ENCODE measurements around the gene CRYGC.
"Not testable (repeated sequence)": the region's sequence is repeated elsewhere in the genome, so short reads cannot be mapped to it uniquely, and the experiment has no call there.

The CRYGC gene

DNA sequence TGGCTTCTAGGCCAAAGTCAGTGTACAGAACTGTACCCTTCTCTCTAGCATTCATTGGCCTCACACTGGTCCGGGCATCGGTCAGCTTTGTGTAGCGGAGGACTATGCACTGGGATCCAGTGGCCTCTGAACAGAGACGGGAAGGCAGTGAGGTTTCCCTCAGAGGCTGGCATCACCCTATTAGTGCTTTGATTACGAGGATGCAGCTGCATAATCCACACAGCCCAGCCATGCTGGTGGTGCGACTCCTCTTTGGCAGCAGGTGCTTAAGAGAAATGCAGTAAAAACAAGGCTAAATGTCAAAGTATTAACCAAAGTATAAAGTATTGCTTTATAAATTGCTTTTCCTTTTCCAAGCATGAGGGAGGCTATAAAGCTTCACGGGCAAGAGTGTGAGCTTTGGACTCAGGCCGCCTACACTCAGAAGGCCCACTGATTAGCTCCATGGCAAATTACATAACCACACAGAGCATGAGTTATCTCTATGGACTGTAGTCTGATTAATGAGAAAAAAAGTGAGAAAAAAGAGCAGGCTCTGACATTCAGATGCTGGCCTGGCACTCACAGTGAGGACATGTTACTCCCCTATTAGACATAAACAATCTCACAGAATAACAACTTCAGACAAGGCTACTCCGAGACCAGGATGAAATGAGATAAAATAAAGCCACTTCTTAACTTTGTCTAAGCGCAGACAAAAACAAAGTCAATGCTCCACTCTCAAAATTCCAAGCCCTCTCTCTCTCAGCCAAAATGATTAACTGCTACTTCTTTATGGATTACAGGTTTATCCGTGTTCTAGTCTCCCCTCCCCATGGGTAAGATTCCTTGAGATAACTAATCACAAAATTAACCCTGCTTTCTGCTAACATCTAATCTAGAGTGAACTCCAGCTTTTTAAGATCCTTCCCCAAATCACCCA, 6.4 kb upstream of the CRYGC start:
- DNase-seq: no peak

DNA sequence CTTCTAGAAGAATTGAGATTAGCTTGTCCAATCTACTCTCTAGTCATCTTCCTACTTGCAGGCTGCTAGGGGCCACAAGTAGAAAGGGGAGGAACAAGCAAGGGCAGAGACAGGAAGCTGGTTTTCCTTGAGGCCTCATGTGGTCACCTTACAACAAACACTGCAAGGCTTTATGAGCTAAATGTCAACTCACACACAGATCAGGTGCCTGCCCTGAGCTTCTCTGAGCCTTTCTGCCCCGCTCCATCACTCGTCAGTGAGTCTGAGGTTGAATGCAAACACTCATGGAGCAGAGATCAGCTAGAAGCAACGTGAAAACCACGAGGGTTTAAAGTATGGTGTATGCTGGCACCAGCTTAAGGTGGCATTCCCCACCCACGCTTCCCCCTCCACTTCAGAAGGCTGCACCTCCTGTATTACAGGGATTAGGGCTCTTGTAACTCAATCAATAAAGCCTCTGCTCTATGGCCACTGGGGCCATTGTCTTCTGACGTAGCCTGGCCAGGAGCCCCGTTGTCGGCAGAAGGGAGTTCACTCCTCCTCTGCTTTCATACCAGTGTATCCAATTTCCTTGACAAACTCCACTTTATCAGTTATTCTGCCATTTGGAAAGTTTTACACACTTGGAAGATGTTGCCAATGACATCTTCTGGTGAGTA, 5.4 kb upstream of the CRYGC start:
- peak; percentile 42 to 44 for DNase-seq

DNA sequence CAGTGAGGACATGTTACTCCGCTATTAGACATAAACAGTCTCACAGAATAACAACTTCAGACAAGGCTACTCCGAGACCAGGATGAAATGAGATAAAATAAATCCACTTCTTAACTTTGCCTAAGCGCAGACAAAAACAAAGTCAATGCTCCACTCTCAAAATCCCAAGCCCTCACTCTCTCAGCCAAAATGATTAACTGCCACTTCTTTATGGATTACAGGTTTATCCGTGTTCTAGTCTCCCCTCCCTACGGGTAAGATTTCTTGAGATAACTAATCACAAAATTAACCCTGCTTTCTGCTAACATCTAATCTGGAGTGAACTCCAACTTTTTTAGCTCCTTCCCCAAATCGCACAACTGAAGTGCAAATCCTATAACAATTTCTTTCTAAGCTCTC, 1.1 kb upstream of the CRYGC start:
- no peak for DNase-seq

DNA sequence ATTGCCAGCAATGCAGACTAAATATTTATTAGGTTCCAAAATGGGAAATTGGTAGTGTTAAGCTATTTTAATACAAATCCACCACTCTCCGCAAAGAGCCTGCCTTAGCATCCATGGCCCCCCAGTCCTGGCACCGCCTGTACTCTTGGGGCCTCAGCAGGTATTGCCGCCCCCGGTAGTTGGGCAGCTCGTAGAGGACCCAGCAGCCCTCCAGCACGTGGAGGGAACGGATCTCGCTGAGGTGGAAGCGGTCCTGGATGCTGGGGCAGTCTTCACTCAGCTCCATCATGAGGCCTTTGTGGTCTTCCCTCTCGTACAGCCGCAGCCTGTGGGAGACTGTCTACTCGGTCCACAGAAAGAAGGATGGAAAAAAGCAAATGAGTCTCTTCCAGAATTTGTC, 1.5 kb downstream of the CRYGC start:
- DNase-seq: no peak

DNA sequence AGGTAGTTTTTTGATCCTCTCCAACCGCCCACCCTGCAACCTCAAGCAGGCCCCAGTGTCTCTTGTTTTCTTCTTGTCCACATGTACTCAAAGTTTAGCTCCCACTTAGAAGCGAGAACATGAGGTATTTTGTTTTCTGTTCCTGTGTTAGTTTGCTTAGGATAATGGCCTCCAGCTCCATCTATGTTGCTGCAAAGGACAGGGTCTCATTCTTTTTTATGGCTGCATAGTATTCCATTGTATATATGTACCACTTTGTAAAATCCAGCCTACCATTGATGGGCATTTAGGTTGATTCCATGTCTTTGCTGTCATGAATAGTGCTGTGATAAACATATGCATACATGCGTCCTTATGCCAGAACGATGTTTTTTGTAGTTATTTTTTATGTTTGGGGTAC, 2.5 kb downstream of the CRYGC start:
- DNase-seq: no peak

DNA sequence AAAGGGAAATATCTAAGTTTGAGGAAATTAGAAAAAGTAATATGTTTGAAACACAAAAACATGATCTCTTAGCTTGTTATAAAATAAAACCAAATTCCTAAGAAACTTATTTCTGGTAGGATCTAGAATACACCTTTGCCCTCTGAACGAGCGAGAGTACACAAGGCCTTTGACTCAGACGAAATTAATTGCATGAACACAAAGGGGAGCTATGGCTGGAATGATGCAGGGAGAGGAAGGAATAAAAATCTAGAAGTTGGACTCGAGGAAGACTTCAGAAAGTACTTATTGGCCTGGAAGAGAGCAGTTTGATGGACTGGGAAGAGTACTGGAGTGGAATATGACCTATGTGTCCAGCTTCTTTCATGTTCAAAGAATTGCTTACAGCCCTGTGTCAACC, 4.4 kb downstream of the CRYGC start:
- DNase-seq: no peak

- not testable (repeated sequence) for DNase-seq
Measured at GRCh38 chr2:208124013-208124715, 5.5 kb downstream of the CRYGC start, which contains the start of gene CRYGD. Gene CRYGD, minus strand, starts transcription at chr2:208124524. Its CDS starts 51 bp downstream, at chr2:208124473.

DNA sequence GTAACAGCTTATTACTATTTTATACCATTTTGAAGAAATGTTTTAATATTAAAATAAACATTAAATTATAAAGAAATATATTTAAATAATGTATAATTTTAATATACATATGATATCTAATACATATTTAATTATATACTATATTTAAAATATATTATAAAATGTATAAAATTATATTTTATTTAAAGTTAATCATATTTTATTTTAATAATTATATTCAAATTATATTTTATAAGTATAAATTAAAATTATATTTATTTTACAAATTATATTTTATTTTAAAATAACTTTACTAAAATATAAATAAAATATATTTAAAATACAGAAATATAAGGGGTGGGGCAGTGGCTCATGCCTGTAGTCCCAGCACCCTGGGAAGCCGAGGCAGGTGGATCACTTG, 7.4 kb downstream of the CRYGC start:
- no peak for DNase-seq

DNA sequence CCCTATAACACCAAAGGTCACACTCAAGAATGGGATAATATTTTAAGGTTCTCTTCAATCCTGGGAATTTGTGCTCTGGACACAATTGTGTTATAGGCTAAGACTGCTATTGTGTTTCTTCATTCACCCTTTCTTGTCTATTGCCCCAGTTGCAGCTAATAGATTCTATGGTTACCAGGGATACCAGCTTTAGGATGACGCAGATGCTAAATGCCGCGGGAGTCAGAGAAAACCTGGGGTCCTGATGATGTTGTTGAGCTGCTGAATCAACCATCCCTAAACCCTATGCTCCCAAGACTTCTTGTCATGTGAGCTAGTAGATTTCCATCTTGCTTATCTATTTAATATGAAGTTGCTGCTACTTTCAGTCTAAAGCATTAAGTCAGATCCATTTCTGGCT, 10.7 kb downstream of the CRYGC start:
- no peak for DNase-seq

DNA sequence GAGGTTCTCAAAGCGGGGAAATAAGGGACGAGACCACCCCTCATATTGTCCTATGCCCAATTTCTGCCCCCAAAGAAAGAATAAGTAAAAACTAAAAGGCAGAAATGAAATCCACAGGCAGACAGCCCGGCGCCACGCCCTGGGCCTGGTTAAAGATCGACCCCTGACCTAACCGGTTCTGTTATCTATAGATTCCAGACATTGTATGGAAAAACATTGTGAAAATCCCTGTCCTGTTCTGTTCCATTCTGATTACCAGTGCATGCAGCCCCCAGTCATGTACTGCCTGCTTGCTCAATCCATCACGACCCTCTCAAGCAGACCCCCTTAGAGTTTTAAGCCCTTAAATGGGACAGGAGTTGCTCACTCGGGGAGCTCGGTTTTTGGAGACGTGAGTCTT, 12.2 kb downstream of the CRYGC start:
- DNase-seq: not testable (repeated sequence)

GRCh38 chr2:208112969-208113368, 16.7 kb downstream of the CRYGC start:
- no peak for DNase-seq

DNA sequence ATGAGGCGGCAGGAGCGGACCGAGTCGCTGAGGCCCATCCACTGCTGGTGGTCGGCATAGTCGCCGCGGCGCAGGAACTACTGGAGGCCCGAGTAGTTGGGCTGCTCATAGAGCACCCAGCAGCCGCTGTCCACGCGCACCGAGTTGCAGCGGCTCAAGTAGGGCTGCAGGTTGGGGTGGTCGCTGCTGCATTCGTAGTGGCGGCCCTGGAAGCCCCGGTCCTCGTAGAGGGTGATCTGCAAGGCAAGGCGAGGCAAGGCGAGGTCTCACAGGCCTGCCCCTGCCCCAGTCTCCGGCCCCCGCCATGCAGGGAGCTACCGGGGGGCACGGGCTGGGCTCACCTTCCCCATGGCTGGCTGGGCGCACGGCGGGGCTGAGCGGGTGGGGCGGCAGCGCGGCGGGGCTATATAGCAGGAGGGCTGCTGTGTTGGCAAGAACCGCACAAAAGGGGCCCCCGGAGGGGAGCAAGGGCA, 17.3 kb downstream of the CRYGC start:
- not testable (repeated sequence) for DNase-seq

DNA sequence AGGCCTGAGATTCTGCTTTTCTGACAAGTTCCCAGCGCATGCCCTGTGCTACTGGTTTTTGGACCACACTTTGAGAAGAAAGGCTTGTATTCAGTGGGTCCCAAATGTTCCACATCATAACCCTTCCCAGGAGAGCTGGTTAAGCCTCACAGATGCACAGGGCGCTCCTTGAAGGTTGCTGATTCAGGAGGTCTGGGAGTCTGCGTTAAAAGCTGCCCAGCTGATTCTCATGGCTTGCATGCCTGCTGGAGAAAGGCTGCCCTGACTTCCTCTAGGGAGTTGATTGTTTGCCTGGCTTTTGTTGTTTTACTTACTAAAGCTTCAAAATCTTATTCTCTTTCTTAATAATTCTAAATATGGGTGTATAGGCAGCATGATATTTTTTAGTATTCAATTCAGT, 26.0 kb downstream of the CRYGC start:
- no peak for DNase-seq

GRCh38 chr2:208101716-208102631, 27.7 kb downstream of the CRYGC start:
- DNase-seq: peak; percentile 16 to 31

DNA sequence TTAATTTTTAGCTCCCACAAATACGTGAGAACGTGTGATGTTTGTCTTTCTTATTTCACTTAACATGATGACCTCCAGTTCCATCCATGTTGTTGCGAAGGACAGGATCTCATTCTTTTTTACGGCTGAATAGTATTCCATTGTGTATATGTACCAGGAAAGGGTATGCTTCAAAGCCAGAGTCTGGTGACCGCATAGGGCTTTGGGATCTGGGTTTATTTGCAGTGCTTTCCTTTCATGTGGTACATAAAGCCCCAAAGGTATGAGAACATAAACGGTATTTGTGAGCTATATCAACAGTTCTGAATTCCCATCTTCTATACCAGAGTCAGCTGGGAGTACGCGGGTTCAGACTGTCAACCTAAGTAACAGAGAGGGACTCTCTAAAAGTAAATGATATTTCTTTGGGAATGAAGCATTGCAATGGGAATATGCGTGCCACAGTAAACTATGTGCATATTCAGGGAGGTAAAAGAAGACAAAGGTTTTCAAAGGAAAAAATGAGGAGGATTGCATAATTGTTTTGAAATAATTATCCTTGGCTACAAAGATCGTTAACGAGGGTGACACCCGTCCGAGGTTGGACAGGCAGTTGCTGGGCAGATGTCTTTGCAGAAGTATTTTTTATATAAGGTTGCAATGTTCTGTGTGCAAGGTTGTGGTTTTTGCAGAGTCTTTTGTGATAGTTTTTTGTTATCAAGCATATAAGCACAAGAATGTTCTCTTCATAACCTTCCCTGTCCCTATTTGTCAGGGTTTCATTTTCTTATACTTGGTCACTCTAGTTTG, 29.8 kb downstream of the CRYGC start:
- DNase-seq: no peak

- DNase-seq: not testable (repeated sequence)
Measured at GRCh38 chr2:208098701-208099100, 30.9 kb downstream of the CRYGC start.

- DNase-seq: no peak
Measured at GRCh38 chr2:208098267-208098666, 31.4 kb downstream of the CRYGC start.

GRCh38 chr2:208097801-208098200, 31.8 kb downstream of the CRYGC start:
- no peak for DNase-seq

DNA sequence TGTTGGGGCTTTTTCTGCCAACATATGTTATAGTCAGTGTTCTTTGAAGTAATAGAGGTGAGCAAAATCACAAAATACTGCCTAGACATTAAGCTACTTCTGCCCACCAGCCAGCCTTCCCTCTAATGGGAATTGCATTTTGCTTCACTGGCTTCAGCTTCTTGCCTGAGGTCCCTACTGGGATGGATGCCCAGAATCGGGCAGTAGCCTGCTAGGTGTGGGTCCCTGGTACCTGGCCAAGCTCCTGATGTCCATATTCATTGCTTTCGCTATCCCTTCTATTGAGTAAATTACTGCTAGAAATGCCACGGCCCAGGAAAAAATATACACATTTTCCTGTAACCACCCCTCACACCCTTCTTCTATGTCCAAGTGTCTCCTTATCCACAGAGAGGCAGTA, 32.3 kb downstream of the CRYGC start:
- DNase-seq: no peak

DNA sequence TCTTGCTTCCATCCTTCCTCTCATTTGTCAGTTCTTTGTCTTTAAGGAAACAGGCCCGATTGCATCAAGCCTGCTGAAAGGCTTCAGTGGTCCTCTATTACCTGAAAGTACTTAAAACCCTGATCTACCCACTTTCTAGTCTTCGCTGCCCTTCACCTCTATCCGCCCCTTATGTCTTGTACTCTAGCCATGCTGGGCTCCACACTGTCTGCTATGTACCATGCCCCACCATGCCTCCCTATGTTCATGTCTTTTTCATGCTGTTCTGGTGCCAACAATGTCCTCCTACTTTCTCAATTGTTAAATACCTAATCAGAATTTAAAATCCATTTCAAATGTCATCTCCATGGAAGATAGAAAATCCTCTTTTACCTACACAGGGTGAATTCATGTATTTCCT, 33.5 kb downstream of the CRYGC start:
- no peak for DNase-seq

- DNase-seq: no peak
Measured at GRCh38 chr2:208093128-208093527, 36.5 kb downstream of the CRYGC start.

Measured in Kasumi-1 (cell line).